ENCODE results near the gene HSPA5.

DNA sequence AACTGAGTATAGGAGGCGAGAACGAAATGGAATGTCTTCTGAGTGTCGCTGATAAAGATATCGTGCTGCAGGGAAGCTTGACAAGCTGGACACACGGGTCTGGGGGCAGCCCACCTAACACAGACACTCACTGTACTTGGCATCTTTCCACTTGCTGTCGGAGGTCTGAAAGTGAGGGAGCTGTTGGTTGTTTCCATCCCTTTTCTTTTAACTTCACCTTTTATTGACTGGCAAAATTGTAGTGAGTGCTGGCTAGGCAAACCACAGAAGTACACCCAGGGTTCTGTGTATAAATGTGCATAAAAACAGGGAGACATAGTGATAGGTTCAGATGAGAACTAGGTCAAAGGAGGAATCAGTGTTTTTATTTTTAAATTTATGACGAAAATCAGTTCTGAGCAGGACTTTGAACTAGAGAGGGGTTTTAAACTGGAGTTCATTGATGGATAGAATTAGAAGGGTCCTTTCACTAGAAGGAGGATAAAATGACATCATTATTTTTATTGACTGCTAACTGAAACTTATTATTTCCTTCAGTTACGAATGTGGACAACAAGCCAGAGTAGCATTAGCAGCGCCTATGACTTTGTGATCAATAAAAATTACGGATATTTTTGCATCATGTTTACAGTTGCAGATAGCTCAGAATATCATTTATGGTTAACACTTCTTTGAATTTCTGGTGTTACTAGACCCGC lies 21.3 kb upstream of the HSPA5 start:
- TF ChIP-seq, protein P1, sequence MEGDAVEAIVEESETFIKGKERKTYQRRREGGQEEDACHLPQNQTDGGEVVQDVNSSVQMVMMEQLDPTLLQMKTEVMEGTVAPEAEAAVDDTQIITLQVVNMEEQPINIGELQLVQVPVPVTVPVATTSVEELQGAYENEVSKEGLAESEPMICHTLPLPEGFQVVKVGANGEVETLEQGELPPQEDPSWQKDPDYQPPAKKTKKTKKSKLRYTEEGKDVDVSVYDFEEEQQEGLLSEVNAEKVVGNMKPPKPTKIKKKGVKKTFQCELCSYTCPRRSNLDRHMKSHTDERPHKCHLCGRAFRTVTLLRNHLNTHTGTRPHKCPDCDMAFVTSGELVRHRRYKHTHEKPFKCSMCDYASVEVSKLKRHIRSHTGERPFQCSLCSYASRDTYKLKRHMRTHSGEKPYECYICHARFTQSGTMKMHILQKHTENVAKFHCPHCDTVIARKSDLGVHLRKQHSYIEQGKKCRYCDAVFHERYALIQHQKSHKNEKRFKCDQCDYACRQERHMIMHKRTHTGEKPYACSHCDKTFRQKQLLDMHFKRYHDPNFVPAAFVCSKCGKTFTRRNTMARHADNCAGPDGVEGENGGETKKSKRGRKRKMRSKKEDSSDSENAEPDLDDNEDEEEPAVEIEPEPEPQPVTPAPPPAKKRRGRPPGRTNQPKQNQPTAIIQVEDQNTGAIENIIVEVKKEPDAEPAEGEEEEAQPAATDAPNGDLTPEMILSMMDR (IDR thresholded peaks at IDR 0.05): no peak
- TF ChIP-seq EZH2 (IDR thresholded peaks at IDR 0.05): no peak

All from neural progenitor cell (in vitro differentiated cells).